Measurements from ENCODE around the gene ZC3H12C.
A peak's percentile ranks its signal among the peaks of the same experiment; 100 is the strongest.
"Not testable (repeated sequence)": the region's sequence is repeated elsewhere in the genome, so short reads cannot be mapped to it uniquely, and the experiment has no call there.

The ZC3H12C gene

GRCh38 chr11:110092515-110093406, at the start of gene ZC3H12C:
Gene ZC3H12C (plus strand): TSS chr11:110093392. CDS start chr11:110093412, 20 bp downstream.
- peak; percentile 95 for DNase-seq

GRCh38 chr11:110044226-110044968, 48.8 kb upstream of the ZC3H12C start:
- no peak for DNase-seq

GRCh38 chr11:110046775-110047380, 46.3 kb upstream of the ZC3H12C start:
- DNase-seq = no peak

GRCh38 chr11:110049501-110050200, 43.5 kb upstream of the ZC3H12C start:
- DNase-seq = no peak

- DNase-seq = no peak
Measured at GRCh38 chr11:110050201-110050506, 43.0 kb upstream of the ZC3H12C start.

- DNase-seq = no peak
Measured at GRCh38 chr11:110053848-110054414, 39.3 kb upstream of the ZC3H12C start.

GRCh38 chr11:110056956-110057355, 36.2 kb upstream of the ZC3H12C start:
- DNase-seq = no peak

GRCh38 chr11:110059706-110060463, 33.3 kb upstream of the ZC3H12C start:
- DNase-seq = no peak

GRCh38 chr11:110061296-110061695, 31.9 kb upstream of the ZC3H12C start:
- DNase-seq = no peak

- DNase-seq = no peak
Measured at GRCh38 chr11:110062247-110062646, 30.9 kb upstream of the ZC3H12C start.

- DNase-seq = no peak
Measured at GRCh38 chr11:110065189-110065588, 28.0 kb upstream of the ZC3H12C start.

GRCh38 chr11:110068001-110068400, 25.2 kb upstream of the ZC3H12C start:
- DNase-seq = not testable (repeated sequence)

- no peak for DNase-seq
Measured at GRCh38 chr11:110069158-110069737, 23.9 kb upstream of the ZC3H12C start.

GRCh38 chr11:110070176-110070575, 23.0 kb upstream of the ZC3H12C start:
- no peak for DNase-seq

- DNase-seq = no peak
Measured at GRCh38 chr11:110071197-110071596, 22.0 kb upstream of the ZC3H12C start.

- no peak for DNase-seq
Measured at GRCh38 chr11:110072930-110073329, 20.3 kb upstream of the ZC3H12C start.

- no peak for DNase-seq
Measured at GRCh38 chr11:110074499-110074898, 18.7 kb upstream of the ZC3H12C start.

- DNase-seq = no peak
Measured at GRCh38 chr11:110075105-110075846, 17.9 kb upstream of the ZC3H12C start.

GRCh38 chr11:110075847-110076208, 17.4 kb upstream of the ZC3H12C start:
- DNase-seq = no peak

- DNase-seq = peak; percentile 58
Measured at GRCh38 chr11:110076371-110076965, 16.7 kb upstream of the ZC3H12C start.

Data from eye (tissue), 1 donor.